Rectal smooth muscle tissue (tissue), 1 donor: ENCODE data around the gene CRTAC1.

Source experiments
- H3K27ac ChIP-seq: one replicate; pipeline ENCODE4 v1.7.0; 2013; ENCODE audit warnings: low read depth, low read length, inconsistent platforms
- H3K27me3 ChIP-seq: one replicate; pipeline ENCODE4 v1.7.0; 2013; ENCODE audit warnings: low read length; ENCODE audit not compliant: control insufficient read depth, insufficient read depth
- H3K36me3 ChIP-seq: one replicate; pipeline ENCODE4 v1.7.0; 2013; ENCODE audit warnings: low read length; ENCODE audit not compliant: control insufficient read depth, insufficient read depth
- H3K4me1 ChIP-seq: one replicate; pipeline ENCODE4 v1.7.0; 2013; ENCODE audit warnings: low read length; ENCODE audit not compliant: control insufficient read depth, insufficient read depth
- H3K4me3 ChIP-seq: one replicate; pipeline ENCODE4 v1.7.0; 2013; ENCODE audit warnings: low read length
- H3K9ac ChIP-seq: one replicate; pipeline ENCODE4 v1.7.0; 2013; ENCODE audit warnings: low read length

Gene CRTAC1

GRCh38 chr10:97926055-97926454 lies 104.4 kb downstream of the CRTAC1 start:
- no peaks in the 10 kb centered on the region for H3K4me1 ChIP-seq
- H3K27me3 ChIP-seq, result peaks cover 2% of the 10 kb centered on the region
- no peak overlapping the region for H3K27ac ChIP-seq
- H3K36me3 ChIP-seq, result no peaks in the 10 kb centered on the region
- H3K9ac ChIP-seq, result no peak overlapping the region
- H3K4me3 ChIP-seq, result no peak overlapping the region

- H3K36me3 ChIP-seq, result no peaks in the 10 kb centered on the region
- H3K4me1 ChIP-seq, result no peaks in the 10 kb centered on the region
- peaks cover 2% of the 10 kb centered on the region for H3K27me3 ChIP-seq
- no peak overlapping the region for H3K27ac ChIP-seq
- H3K9ac ChIP-seq, result no peak overlapping the region
- H3K4me3 ChIP-seq, result no peak overlapping the region
These were observed 105.0 kb downstream of the CRTAC1 start for GRCh38 chr10:97925308-97925938.

DNA sequence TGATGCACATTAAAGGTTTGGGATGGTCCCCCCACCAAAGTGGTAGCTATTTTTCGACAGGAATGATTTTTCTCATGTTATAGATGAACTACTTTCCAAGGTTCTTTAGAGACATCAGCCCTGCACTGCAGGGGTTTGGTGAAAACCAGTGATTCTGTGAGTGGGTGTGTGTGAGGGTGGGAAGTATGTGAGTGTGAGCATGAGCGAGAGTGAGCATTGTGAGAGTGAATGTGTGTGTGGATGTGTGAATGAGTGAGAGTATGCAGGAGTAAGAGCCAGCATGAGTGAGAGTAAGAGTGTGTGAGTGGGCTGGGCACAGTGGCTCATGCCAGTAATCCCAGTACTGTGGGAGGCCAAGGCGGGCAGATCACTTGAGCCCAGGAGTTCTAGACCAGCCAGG lies 105.7 kb downstream of the CRTAC1 start:
- Histone ChIP-seq H3K9ac (no peak overlapping the region), H3K36me3 (no peaks in the 10 kb centered on the region), H3K4me1 (no peaks in the 10 kb centered on the region), H3K27me3 (peaks cover 2% of the 10 kb centered on the region), H3K27ac (no peak overlapping the region), H3K4me3 (no peak overlapping the region)

GRCh38 chr10:97923476-97923875 lies 106.9 kb downstream of the CRTAC1 start:
- Histone ChIP-seq H3K36me3 (no peaks in the 10 kb centered on the region), H3K27ac (no peak overlapping the region), H3K4me3 (no peak overlapping the region), H3K27me3 (peaks cover 2% of the 10 kb centered on the region), H3K9ac (no peak overlapping the region), H3K4me1 (no peaks in the 10 kb centered on the region)

- H3K27ac ChIP-seq, result no peak overlapping the region
- H3K4me1 ChIP-seq, result no peaks in the 10 kb centered on the region
- peaks cover 1% of the 10 kb centered on the region for H3K27me3 ChIP-seq
- H3K36me3 ChIP-seq, result no peaks in the 10 kb centered on the region
- no peak overlapping the region for H3K9ac ChIP-seq
- no peak overlapping the region for H3K4me3 ChIP-seq
These were observed 107.4 kb downstream of the CRTAC1 start for GRCh38 chr10:97923057-97923456.

GRCh38 chr10:97922022-97922758 lies 108.2 kb downstream of the CRTAC1 start:
- no peaks in the 10 kb centered on the region for H3K27me3 ChIP-seq
- no peak overlapping the region for H3K4me3 ChIP-seq
- no peak overlapping the region for H3K9ac ChIP-seq
- no peaks in the 10 kb centered on the region for H3K4me1 ChIP-seq
- H3K36me3 ChIP-seq, result no peaks in the 10 kb centered on the region
- H3K27ac ChIP-seq, result no peak overlapping the region

DNA sequence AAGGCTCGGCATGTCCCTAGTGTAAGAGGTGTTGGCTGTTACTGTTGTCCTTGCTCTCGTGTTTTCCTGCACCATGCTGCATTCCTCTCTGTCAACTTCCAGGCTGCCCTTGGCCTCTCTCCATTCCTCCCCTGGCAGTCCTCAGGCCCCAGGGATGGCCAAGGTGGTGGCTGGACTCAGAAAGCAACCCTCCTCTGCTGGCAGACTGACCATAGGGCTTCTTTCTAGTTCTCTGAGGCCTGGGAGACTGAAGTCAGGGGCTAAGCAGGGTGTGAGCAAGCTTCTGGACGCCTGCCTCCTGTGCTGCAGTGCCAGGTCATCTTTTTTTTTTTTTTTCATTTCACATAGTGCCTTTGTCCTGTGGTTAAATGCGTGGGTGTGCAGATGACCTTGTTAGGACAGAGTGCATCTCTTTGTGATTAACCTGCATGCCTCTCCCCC lies 108.8 kb downstream of the CRTAC1 start:
- H3K9ac ChIP-seq, result no peak overlapping the region
- no peaks in the 10 kb centered on the region for H3K27me3 ChIP-seq
- H3K27ac ChIP-seq, result no peak overlapping the region
- H3K4me3 ChIP-seq, result no peak overlapping the region
- no peaks in the 10 kb centered on the region for H3K36me3 ChIP-seq
- no peaks in the 10 kb centered on the region for H3K4me1 ChIP-seq

GRCh38 chr10:97920865-97921264 lies 109.6 kb downstream of the CRTAC1 start:
- Histone ChIP-seq H3K27ac (no peak overlapping the region), H3K27me3 (no peaks in the 10 kb centered on the region)

DNA sequence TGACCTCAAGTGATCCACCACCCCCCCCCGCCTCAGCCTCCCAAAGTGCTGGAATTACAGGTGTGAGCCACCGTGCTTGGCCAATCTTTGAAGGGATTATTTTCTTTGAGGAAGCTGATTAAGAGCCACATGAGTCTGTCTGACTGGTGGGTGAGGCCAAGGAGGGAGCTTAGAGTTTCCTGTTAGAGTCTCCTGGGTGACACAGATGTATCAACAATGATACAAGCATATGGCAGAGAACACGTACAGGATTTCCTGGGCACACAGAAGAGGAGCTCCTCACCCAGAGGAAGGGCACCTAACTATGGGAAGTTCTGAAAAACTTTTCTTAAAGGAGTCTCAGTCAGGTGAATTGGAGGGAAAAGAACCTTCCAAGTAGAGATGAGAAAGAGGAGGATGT lies 111.4 kb downstream of the CRTAC1 start:
- H3K27me3 ChIP-seq, result no peaks in the 10 kb centered on the region
- no peak overlapping the region for H3K9ac ChIP-seq
- H3K4me1 ChIP-seq, result no peaks in the 10 kb centered on the region
- no peak overlapping the region for H3K27ac ChIP-seq
- H3K36me3 ChIP-seq, result no peaks in the 10 kb centered on the region
- no peak overlapping the region for H3K4me3 ChIP-seq

More at GRCh38 chr10:97920865-97921264, 109.6 kb downstream of the CRTAC1 start:
- Histone ChIP-seq H3K4me3 (no peak overlapping the region), H3K4me1 (no peaks in the 10 kb centered on the region), H3K36me3 (no peaks in the 10 kb centered on the region), H3K9ac (no peak overlapping the region)

DNA sequence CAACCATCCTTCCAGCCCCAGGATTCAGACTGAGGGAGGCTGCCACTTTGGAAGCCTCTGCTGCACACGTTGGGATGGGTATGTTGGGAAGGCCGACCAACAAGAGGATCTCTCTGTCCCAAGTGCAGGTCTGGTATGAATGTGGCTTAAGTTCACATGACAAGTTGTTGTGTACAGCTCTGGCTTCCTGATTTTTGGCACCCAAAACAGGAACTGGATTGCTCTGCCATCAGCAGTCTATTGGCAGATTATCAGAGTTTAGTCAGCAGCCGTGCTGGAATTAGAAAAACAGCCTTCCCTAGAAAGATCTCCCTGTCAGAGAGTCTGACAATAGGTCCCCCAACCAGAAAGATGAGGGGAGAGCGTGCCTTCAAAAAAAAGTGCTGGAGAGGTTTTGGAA lies 113.8 kb downstream of the CRTAC1 start:
- Histone ChIP-seq H3K4me3 (no peak overlapping the region), H3K4me1 (no peaks in the 10 kb centered on the region), H3K36me3 (no peaks in the 10 kb centered on the region), H3K27ac (no peak overlapping the region), H3K9ac (no peak overlapping the region), H3K27me3 (no peaks in the 10 kb centered on the region)

GRCh38 chr10:97915346-97916131 lies 114.9 kb downstream of the CRTAC1 start:
- no peak overlapping the region for H3K27ac ChIP-seq
- H3K36me3 ChIP-seq, result no peaks in the 10 kb centered on the region
- no peaks in the 10 kb centered on the region for H3K27me3 ChIP-seq
- no peak overlapping the region for H3K4me3 ChIP-seq
- H3K4me1 ChIP-seq, result no peaks in the 10 kb centered on the region
- no peak overlapping the region for H3K9ac ChIP-seq

DNA sequence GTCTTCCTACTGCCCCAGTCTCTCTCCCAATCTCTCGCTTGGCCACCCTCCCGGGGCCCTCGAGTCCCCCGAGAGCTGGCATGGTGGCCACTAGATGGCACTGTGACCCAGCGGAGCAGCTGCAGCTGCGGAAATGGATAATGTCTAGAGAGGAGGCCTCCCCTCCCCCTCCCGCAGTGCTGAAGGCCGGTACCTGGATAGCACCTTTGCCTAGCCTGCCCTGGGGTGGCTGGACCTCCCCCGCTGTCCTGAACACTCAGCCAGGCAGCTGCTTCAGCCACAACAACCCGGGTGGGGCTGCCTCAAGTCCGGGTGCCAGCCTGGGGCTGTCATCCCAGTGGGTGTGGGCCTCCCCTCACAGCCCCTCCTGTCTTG lies 115.6 kb downstream of the CRTAC1 start:
- no peak overlapping the region for H3K9ac ChIP-seq
- H3K4me3 ChIP-seq, result no peak overlapping the region
- no peaks in the 10 kb centered on the region for H3K27me3 ChIP-seq
- H3K4me1 ChIP-seq, result no peaks in the 10 kb centered on the region
- no peak overlapping the region for H3K27ac ChIP-seq
- no peaks in the 10 kb centered on the region for H3K36me3 ChIP-seq
